HL-60 (cell line): ENCODE data around the gene CASP6.
A peak's percentile ranks its signal among the peaks of the same experiment; 100 is the strongest.

ENCODE experiments used
- DNase-seq, 2 experiments: peaks; one replicate each; pipeline ENCODE4 v3.0.0-alpha.2; 2010 to 2020; ENCODE audit warnings: low read depth in 1 of 2, low spot score in 1 of 2
- H3K27ac ChIP-seq: fragments of 250-450 bp; sonication (Bioruptor Pico); replicated peaks from 2 replicates; pipeline ENCODE4 v1.5.1; 2020; ENCODE audit warnings: mild to moderate bottlenecking, moderate library complexity
- H3K27me3 ChIP-seq: fragments of 250-450 bp; sonication (Bioruptor Pico); 2 replicates; pipeline ENCODE4 v1.5.1; 2021; ENCODE audit warnings: mild to moderate bottlenecking, moderate library complexity; ENCODE audit not compliant: insufficient read depth, poor library complexity, severe bottlenecking
- H3K4me3 ChIP-seq: replicated peaks from 2 replicates; pipeline ENCODE4 v1.5.1; 2011; ENCODE audit warnings: mild to moderate bottlenecking, control low read depth, low read length; ENCODE audit not compliant: insufficient read depth
- GABPA ChIP-seq: IDR thresholded peaks from 2 replicates; pipeline ENCODE4 v1.6.1; 2012; ENCODE audit warnings: low read depth
- POLR2AphosphoS5 ChIP-seq: IDR thresholded peaks from 2 replicates; pipeline ENCODE4 v1.6.1; 2012; ENCODE audit warnings: low read depth
- SPI1 ChIP-seq: IDR thresholded peaks from 2 replicates; pipeline ENCODE4 v1.6.1; 2012; ENCODE audit warnings: low read depth, mild to moderate bottlenecking, borderline replicate concordance
- TF ChIP-seq, protein P1 (sequence below): IDR thresholded peaks from 2 replicates; pipeline ENCODE4 v1.6.1; 2012; ENCODE audit warnings: low read depth; ENCODE audit not compliant: insufficient replicate concordance
- TF ChIP-seq, protein P2 (sequence below): IDR thresholded peaks from one replicate; pipeline ENCODE4 v1.5.1; 2011; ENCODE audit warnings: low read length, control low read depth, inconsistent platforms; ENCODE audit not compliant: insufficient read depth

The CASP6 gene

DNA sequence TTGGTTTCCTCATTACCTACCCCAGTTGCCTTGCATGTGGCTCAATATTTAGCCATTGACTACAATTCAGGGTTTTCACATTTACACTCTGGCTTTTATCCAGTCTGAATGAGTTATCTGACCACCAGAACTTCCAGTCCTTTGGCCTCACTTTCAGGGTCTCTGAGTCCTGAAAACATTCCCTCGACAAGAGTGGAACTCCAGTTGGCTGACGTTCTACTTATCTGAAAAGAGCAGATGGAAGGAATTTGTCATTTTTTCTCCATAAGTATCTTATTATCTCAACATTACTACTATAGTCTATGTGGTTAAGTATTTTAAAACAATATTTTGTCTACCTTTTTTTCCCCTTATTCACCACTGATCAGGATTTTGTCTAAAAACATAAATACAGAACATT is 5.2 kb upstream of the CASP6 start:
- DNase-seq, result no peak

DNA sequence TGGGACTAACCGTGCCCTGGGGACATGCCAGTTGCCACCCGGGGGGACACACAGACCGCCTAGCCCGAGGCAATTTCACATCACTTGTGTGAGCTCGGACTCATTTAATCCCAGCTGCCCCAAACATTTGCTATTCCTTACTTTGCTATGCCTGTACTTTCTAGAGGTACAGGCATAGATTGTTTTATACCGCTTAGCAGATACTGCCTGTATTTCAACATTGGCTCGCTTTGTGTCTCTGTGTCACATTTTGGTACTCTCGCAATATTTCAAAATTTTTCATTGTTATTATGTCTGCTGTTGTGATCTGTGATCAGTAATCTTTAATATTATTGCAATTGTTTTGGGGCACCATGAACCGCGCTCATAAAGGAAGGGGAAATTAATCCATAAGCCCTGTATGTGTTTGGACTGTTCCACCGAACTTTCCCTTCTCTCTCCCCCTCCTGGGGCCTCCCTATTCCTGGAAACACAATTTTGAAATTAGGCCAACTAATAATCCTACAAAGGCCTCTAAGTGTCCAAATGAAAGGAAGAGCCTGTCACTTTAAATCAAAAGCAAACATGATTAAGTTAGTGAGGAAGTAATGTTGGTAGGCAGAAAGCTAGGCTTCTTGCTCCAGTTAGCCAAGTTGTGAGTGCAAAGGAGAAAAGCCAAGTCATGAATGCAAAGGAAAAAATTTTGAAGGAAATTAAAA is 568 bp upstream of the CASP6 start:
- H3K27me3 ChIP-seq, result no peaks in the 10 kb centered on the region
- DNase-seq, result peak; percentile 7 to 10
- peak overlapping the region; percentile 78 for H3K27ac ChIP-seq
- TF ChIP-seq GABPA, result no peak
- TF ChIP-seq SPI1, result peak; percentile 46; the same call in 1 of the 2 replicates
- TF ChIP-seq, protein P1, sequence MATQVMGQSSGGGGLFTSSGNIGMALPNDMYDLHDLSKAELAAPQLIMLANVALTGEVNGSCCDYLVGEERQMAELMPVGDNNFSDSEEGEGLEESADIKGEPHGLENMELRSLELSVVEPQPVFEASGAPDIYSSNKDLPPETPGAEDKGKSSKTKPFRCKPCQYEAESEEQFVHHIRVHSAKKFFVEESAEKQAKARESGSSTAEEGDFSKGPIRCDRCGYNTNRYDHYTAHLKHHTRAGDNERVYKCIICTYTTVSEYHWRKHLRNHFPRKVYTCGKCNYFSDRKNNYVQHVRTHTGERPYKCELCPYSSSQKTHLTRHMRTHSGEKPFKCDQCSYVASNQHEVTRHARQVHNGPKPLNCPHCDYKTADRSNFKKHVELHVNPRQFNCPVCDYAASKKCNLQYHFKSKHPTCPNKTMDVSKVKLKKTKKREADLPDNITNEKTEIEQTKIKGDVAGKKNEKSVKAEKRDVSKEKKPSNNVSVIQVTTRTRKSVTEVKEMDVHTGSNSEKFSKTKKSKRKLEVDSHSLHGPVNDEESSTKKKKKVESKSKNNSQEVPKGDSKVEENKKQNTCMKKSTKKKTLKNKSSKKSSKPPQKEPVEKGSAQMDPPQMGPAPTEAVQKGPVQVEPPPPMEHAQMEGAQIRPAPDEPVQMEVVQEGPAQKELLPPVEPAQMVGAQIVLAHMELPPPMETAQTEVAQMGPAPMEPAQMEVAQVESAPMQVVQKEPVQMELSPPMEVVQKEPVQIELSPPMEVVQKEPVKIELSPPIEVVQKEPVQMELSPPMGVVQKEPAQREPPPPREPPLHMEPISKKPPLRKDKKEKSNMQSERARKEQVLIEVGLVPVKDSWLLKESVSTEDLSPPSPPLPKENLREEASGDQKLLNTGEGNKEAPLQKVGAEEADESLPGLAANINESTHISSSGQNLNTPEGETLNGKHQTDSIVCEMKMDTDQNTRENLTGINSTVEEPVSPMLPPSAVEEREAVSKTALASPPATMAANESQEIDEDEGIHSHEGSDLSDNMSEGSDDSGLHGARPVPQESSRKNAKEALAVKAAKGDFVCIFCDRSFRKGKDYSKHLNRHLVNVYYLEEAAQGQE, result no peak
- no peak for TF ChIP-seq POLR2AphosphoS5
- TF ChIP-seq, protein P2, sequence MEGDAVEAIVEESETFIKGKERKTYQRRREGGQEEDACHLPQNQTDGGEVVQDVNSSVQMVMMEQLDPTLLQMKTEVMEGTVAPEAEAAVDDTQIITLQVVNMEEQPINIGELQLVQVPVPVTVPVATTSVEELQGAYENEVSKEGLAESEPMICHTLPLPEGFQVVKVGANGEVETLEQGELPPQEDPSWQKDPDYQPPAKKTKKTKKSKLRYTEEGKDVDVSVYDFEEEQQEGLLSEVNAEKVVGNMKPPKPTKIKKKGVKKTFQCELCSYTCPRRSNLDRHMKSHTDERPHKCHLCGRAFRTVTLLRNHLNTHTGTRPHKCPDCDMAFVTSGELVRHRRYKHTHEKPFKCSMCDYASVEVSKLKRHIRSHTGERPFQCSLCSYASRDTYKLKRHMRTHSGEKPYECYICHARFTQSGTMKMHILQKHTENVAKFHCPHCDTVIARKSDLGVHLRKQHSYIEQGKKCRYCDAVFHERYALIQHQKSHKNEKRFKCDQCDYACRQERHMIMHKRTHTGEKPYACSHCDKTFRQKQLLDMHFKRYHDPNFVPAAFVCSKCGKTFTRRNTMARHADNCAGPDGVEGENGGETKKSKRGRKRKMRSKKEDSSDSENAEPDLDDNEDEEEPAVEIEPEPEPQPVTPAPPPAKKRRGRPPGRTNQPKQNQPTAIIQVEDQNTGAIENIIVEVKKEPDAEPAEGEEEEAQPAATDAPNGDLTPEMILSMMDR, result no peak
- peak overlapping the region; percentile 87 for H3K4me3 ChIP-seq

More for the DNA sequence above, 5.2 kb upstream of the CASP6 start:
- TF ChIP-seq, protein P2, result no peak
- TF ChIP-seq SPI1 (no peak), GABPA (no peak), POLR2AphosphoS5 (no peak)
- TF ChIP-seq, protein P1, result no peak
- Histone ChIP-seq H3K4me3 (no peak overlapping the region), H3K27ac (no peak overlapping the region), H3K27me3 (no peaks in the 10 kb centered on the region)

DNA sequence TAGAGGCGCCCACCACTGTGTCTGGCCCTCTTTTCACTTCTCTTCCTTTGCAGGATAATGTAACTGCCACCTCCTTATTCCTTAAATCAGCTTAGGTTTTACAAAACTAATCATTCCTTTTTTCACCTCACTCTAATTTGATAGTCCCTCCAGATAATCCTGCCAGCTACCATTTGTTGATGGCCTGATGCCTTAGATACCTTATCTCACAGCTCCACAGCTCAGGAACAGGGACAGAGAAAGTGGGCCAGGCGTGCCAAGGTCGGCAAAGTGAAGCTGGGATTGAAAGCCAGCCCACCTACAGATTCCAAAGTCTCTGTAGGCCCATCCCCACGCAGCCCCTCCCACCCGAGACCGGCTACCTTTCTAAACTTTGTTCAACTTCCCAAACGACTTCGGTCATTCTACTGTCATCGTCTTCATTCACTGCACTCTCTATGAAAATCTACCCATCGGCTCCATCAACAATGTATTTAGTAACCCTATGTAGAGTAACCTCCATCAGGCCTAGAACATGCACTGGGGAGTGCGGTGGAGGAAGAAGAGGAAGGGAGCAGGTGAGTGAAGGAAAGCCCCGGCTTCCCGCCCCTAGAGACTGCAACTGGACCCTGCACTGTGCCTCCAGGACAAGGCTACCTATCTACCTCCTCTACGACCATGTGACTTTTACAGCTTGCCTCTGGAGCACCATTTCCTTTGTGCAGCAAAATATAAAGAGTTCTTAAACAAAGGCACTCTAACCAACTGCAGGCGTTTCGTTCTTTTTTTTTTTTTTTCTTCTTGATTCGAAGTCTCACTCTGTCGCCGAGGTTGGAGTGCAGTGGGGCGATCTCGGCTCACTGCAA is 1.5 kb downstream of the CASP6 start:
- Histone ChIP-seq H3K4me3 (peak overlapping the region; percentile 87; the same call in 1 of the 2 replicates), H3K27ac (peak overlapping the region; percentile 78), H3K27me3 (no peaks in the 10 kb centered on the region)
- TF ChIP-seq SPI1 (no peak), POLR2AphosphoS5 (no peak), GABPA (no peak)
- TF ChIP-seq, protein P1, result no peak
- TF ChIP-seq, protein P2, result no peak
- DNase-seq, result no peak
